Brain pericyte (primary cell): Measurements from ENCODE around the gene TMPRSS11F.
"Not testable (repeated sequence)": the region's sequence is repeated elsewhere in the genome, so short reads cannot be mapped to it uniquely, and the experiment has no call there.

ENCODE experiments used
- DNase-seq: peaks from one replicate; pipeline ENCODE4 v3.0.0-alpha.2; 2012; ENCODE audit warnings: low read depth, low spot score

The TMPRSS11F gene

GRCh38 chr4:68129793-68130192, at the start of gene TMPRSS11F:
TSS of gene TMPRSS11F (minus strand) at chr4:68129869. CDS start at chr4:68129820, 49 bp downstream.
- DNase-seq = no peak

- DNase-seq = no peak
Observed at GRCh38 chr4:68176904-68177303, 47.2 kb upstream of the TMPRSS11F start.

GRCh38 chr4:68176500-68176899, 46.8 kb upstream of the TMPRSS11F start:
- DNase-seq = no peak

- no peak for DNase-seq
Observed at GRCh38 chr4:68175562-68176155, 46.0 kb upstream of the TMPRSS11F start.

- not testable (repeated sequence) for DNase-seq
Observed at GRCh38 chr4:68174389-68174788, 44.7 kb upstream of the TMPRSS11F start.

- DNase-seq = not testable (repeated sequence)
Observed at GRCh38 chr4:68172147-68172546, 42.5 kb upstream of the TMPRSS11F start.

- no peak for DNase-seq
Observed at GRCh38 chr4:68167706-68168105, 38.0 kb upstream of the TMPRSS11F start.

- DNase-seq = no peak
Observed at GRCh38 chr4:68167166-68167565, 37.5 kb upstream of the TMPRSS11F start.

- no peak for DNase-seq
Observed at GRCh38 chr4:68163754-68164153, 34.1 kb upstream of the TMPRSS11F start.

- DNase-seq = no peak
Observed at GRCh38 chr4:68162196-68162595, 32.5 kb upstream of the TMPRSS11F start.

- no peak for DNase-seq
Observed at GRCh38 chr4:68152411-68152810, 22.7 kb upstream of the TMPRSS11F start.

GRCh38 chr4:68148800-68149685, 19.4 kb upstream of the TMPRSS11F start:
- DNase-seq = no peak

- DNase-seq = no peak
Observed at GRCh38 chr4:68147079-68147478, 17.4 kb upstream of the TMPRSS11F start.

- no peak for DNase-seq
Observed at GRCh38 chr4:68145261-68145660, 15.6 kb upstream of the TMPRSS11F start.

- no peak for DNase-seq
Observed at GRCh38 chr4:68141852-68142251, 12.2 kb upstream of the TMPRSS11F start.

GRCh38 chr4:68132342-68132741, 2.7 kb upstream of the TMPRSS11F start:
- no peak for DNase-seq

GRCh38 chr4:68124262-68124661, 5.4 kb downstream of the TMPRSS11F start:
- DNase-seq = no peak

GRCh38 chr4:68123525-68123924, 6.1 kb downstream of the TMPRSS11F start:
- no peak for DNase-seq

- no peak for DNase-seq
Observed at GRCh38 chr4:68119921-68120320, 9.7 kb downstream of the TMPRSS11F start.

- DNase-seq = no peak
Observed at GRCh38 chr4:68110441-68110840, 19.2 kb downstream of the TMPRSS11F start.

- no peak for DNase-seq
Observed at GRCh38 chr4:68109868-68110267, 19.8 kb downstream of the TMPRSS11F start.

GRCh38 chr4:68082758-68083157, 46.9 kb downstream of the TMPRSS11F start:
- DNase-seq = no peak

- DNase-seq = no peak
Observed at GRCh38 chr4:68079928-68080327, 49.7 kb downstream of the TMPRSS11F start.
